Stimulated activated CD8-positive, alpha-beta memory T cell treated with anti-CD3 and anti-CD28 coated beads, Interleukin-7, amount 100 ng/mL, for 48 hours (primary cell): ENCODE measurements around the gene HNRNPCL4.
"Not testable (repeated sequence)": the region's sequence is repeated elsewhere in the genome, so short reads cannot be mapped to it uniquely, and the experiment has no call there.

Experiments used
- DNase-seq, 2 donors: peaks; one replicate each; pipeline ENCODE4 v3.0.0-alpha.2; 2020; ENCODE audit warnings: low read depth in 1 of 2; ENCODE audit errors: extremely low read depth in 1 of 2

HNRNPCL4 gene

DNA sequence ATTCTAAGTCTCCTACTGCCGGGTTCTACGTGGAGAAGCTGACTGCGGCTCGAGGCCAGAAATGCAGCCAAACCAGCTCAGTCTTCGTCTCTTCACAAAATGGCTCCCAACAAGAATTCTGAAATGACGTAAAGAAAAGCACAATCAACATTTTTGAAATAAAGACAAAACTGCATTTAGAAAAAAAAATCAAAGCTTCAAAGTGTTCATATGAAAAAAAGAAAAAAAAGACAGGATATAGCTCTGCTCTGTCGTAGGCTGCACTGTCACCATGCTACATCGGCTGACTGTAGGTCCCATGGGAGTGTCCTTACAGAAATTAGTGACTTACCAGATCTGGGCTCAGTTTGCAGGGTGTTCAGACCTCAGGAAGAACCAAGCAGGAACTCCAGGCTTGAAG, at the start of gene HNRNPCL4:
TSS of gene HNRNPCL4 (minus strand) at position 101 of the 400 bp plus-strand sequence. CDS start 164 bp downstream, outside the sequence.
- DNase-seq: not testable (repeated sequence)

DNA sequence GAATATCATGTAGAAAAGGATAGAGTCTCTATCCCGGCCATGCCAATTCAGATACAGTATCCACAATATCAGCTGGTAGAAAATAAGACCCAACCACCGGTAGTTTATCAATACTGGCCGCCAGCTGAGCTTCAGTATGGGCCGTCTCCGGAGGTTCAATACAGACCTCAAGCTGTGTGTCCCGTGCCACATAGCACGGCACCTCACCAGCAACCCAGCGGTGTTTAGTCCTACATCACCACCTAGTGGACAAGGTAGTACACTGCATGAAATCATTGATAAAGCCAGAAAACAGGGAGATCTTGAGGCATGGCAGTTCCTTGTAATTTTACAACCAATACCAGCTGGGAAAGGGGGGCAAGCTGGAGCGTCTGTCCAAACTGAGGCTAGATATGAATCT, 43.3 kb upstream of the HNRNPCL4 start:
- not testable (repeated sequence) for DNase-seq

GRCh38 chr1:13201309-13201708, 35.9 kb upstream of the HNRNPCL4 start, which contains the start of gene PRAMEF13:
PRAMEF13 (minus strand) TSS chr1:13201409; CDS start chr1:13199589, 1,820 bp downstream.
- DNase-seq: not testable (repeated sequence)

GRCh38 chr1:13171548-13171947, 6.1 kb upstream of the HNRNPCL4 start, which contains the start of gene PRAMEF9:
PRAMEF9 (plus strand) TSS chr1:13171848; CDS start chr1:13175281, 3,433 bp downstream.
- not testable (repeated sequence) for DNase-seq

- not testable (repeated sequence) for DNase-seq
These were observed 9.5 kb downstream of the HNRNPCL4 start, which contains the start of gene PRAMEF26 for GRCh38 chr1:13155909-13156308. PRAMEF26 (minus strand) TSS chr1:13156009; CDS start chr1:13153095, 2,914 bp downstream.

DNA sequence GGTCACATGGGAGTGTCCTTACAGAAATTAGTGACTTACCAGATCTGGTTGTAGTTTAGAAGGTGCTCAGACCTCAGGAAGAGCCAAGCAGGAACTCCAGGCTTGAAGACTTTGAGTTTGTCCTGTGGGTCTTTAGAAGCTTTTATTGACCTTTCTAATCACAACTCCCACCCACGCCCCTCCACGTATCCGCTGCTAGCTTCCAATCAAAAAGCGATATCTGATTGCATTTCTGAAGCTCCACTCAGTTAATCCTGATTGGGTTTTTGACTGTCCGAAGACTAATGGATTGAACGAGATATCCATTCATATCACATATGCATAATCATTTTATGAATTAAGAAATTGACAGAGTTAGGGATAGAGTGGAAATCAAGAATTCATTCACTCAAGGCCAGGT, 48.7 kb downstream of the HNRNPCL4 start, which contains the start of gene HNRNPCL2:
TSS of gene HNRNPCL2 (minus strand) at position 101 of the 400 bp plus-strand sequence. CDS start 454 bp downstream, outside the sequence.
- DNase-seq: not testable (repeated sequence)
